Left lung (tissue), 14 donors: ENCODE measurements around the gene COX6B1. TPM values are rescaled to one million over a fixed set of nuclear protein-coding genes. Genes with fewer than 3 reads are reported as not detected.
"Not testable (repeated sequence)": the region's sequence is repeated elsewhere in the genome, so short reads cannot be mapped to it uniquely, and the experiment has no call there.

ENCODE experiments used
- ATAC-seq: fragments of 200-7000 bp; cut with Tn5 transposase; one replicate; pipeline ENCODE4 v1.9.1; 2020; ENCODE audit warnings: moderate library complexity
- DNase-seq, 4 donors: peaks; one replicate each; pipeline ENCODE4 v3.0.0-alpha.2; 2013 to 2020
- H3K27ac ChIP-seq, 2 donors: fragments of 200-600 bp; sonication (generic) in 1 of 2; one replicate each; pipeline versions ENCODE4 v1.5.0 to v1.8.0; 2020 to 2021
- H3K27me3 ChIP-seq, 2 donors: fragments of 200-600 bp; sonication (generic) in 1 of 2; one replicate each; pipeline versions ENCODE4 v1.5.0 to v1.8.0; 2020 to 2021
- H3K36me3 ChIP-seq, 2 donors: fragments of 200-600 bp; sonication (generic) in 1 of 2; one replicate each; pipeline versions ENCODE4 v1.5.0 to v1.8.0; 2020 to 2021
- H3K4me1 ChIP-seq, 2 donors: fragments of 200-600 bp; one replicate each; pipeline ENCODE4 v1.8.0; 2021
- H3K4me3 ChIP-seq, 2 donors: fragments of 200-600 bp; sonication (generic) in 1 of 2; one replicate each; pipeline versions ENCODE4 v1.5.0 to v1.8.0; 2020 to 2021; ENCODE audit warnings: mild to moderate bottlenecking in 1 of 2
- H3K9me3 ChIP-seq, 2 donors: fragments of 200-600 bp; sonication (generic) in 1 of 2; one replicate each; pipeline versions ENCODE4 v1.5.0 to v1.8.0; 2020 to 2021
- intact Hi-C, 2 donors: fragments of 100-400 bp; cut with DNase I; formaldehyde crosslinking; loops; one replicate each; pipeline versions ENCODE4 v1.11.2 to v1.14.2; 2022
- long read RNA-seq, 12 donors: library from polyadenylated mRNA in 2 of 12; unstranded in 2 of 12; transcript quantifications; one replicate each; pipeline ENCODE4 v2.0.0 and lab custom pipeline, GENCODE V29; 2019 to 2026
- polyA plus RNA-seq, 6 donors: library from polyadenylated mRNA; unstranded; fragments of 120-200 nt; gene quantifications; one replicate each; pipeline ENCODE4 v1.2.1, GENCODE V29; 2013; ENCODE audit not compliant: insufficient read length in 6 of 6
- total RNA-seq, 2 donors: library from RNA; stranded (reverse); fragmentation: NEBNext Ultra II Directional; extraction: Animal tissue kit (Norgen Biotek cat#: 25700); gene quantifications; one replicate each; pipeline ENCODE4 v1.2.1, GENCODE V29; 2021
- TF ChIP-seq, protein P1 (sequence below), 2 donors: fragments of 200-600 bp; sonication (generic) in 1 of 2; IDR thresholded peaks; one replicate each; pipeline versions ENCODE4 v1.5.0 to v1.8.0; 2021; ENCODE audit warnings: antibody characterized with exemption in 2 of 2
- donor health status: DM: no; HTN: yes; CAD: no.
- donor health status: DM: no; HTN: no; CAD: no.

The COX6B1 gene, protein sequence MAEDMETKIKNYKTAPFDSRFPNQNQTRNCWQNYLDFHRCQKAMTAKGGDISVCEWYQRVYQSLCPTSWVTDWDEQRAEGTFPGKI
- total RNA-seq (100 to 1,000 TPM; 291 to 295 TPM), polyA plus RNA-seq (100 to 1,000 TPM; 199 to 261 (median 234) TPM)
- long read RNA-seq, donor 1, transcript COX6B1-201 (4 exons, 667 nt), result major isoform, 494 of 561 reads
- long read RNA-seq, donor 1, partial matches to known transcripts, result 55 of 561 reads
- long read RNA-seq, donor 1, other reads (novel, unspliced or antisense), result 12 of 561 reads
- long read RNA-seq, donor 2, transcript COX6B1-201 (4 exons, 667 nt), result major isoform, 277 of 357 reads
- long read RNA-seq, donor 2, partial matches to known transcripts, result 80 of 357 reads
- long read RNA-seq, donor 2, other reads (novel, unspliced or antisense), result 0 of 357 reads
- long read RNA-seq, donor 3, transcript COX6B1-201 (4 exons, 667 nt), result major isoform, 333 of 395 reads
- long read RNA-seq, donor 3, partial matches to known transcripts, result 49 of 395 reads
- long read RNA-seq, donor 3, other reads (novel, unspliced or antisense), result 11 of 395 reads
- long read RNA-seq, donor 4, transcript COX6B1-201 (4 exons, 667 nt), result major isoform, 314 of 325 reads
- long read RNA-seq, donor 4, partial matches to known transcripts, result 2 of 325 reads
- long read RNA-seq, donor 4, other reads (novel, unspliced or antisense), result 9 of 325 reads
- long read RNA-seq, donor 5, transcript COX6B1-201 (4 exons, 667 nt), result major isoform, 367 of 436 reads
- long read RNA-seq, donor 5, partial matches to known transcripts, result 63 of 436 reads
- long read RNA-seq, donor 5, other reads (novel, unspliced or antisense), result 6 of 436 reads
- long read RNA-seq, donor 6, transcript COX6B1-201 (4 exons, 667 nt), result major isoform, 461 of 543 reads
- long read RNA-seq, donor 6, partial matches to known transcripts, result 65 of 543 reads
- long read RNA-seq, donor 6, other reads (novel, unspliced or antisense), result 17 of 543 reads
- long read RNA-seq, donor 7, transcript COX6B1-201 (4 exons, 667 nt), result major isoform, 200 of 240 reads
- long read RNA-seq, donor 7, partial matches to known transcripts, result 40 of 240 reads
- long read RNA-seq, donor 7, other reads (novel, unspliced or antisense), result 0 of 240 reads
- long read RNA-seq, donor 8, transcript COX6B1-201 (4 exons, 667 nt), result major isoform, 221 of 241 reads
- long read RNA-seq, donor 8, partial matches to known transcripts, result 20 of 241 reads
- long read RNA-seq, donor 8, other reads (novel, unspliced or antisense), result 0 of 241 reads
- long read RNA-seq, donor 9, partial matches to known transcripts, result 0 of 3 reads
- long read RNA-seq, donor 9, other reads (novel, unspliced or antisense), result 0 of 3 reads
- long read RNA-seq, donor 10, transcript COX6B1-201 (4 exons, 667 nt), result major isoform, 264 of 266 reads
- long read RNA-seq, donor 10, partial matches to known transcripts, result 1 of 266 reads
- long read RNA-seq, donor 10, other reads (novel, unspliced or antisense), result 1 of 266 reads
- long read RNA-seq, donor 11, result 0 reads
- long read RNA-seq, donor 12, transcript COX6B1-201 (4 exons, 667 nt), result major isoform, 249 of 278 reads
- long read RNA-seq, donor 12, partial matches to known transcripts, result 22 of 278 reads
- long read RNA-seq, donor 12, other reads (novel, unspliced or antisense), result 7 of 278 reads

GRCh38 chr19:35648017-35648961 is at the start of gene COX6B1:
COX6B1 (plus strand) TSS chr19:35648323; CDS start chr19:35651244, 2,921 bp downstream.
- peak; percentile 88 to 96 (median 94) for DNase-seq
- Histone ChIP-seq H3K27ac (peak within 1 kb of the TSS; percentile 65 to 84), H3K9me3 (no peaks in the 10 kb centered on the region), H3K36me3 (peaks cover 0 to 27% of the 10 kb centered on the region in 2 donors), H3K4me3 (peak within 1 kb of the TSS; percentile 75 to 94), H3K27me3 (no peaks in the 10 kb centered on the region), H3K4me1 (peaks cover 9 to 43% of the 10 kb centered on the region in 2 donors)
- intact Hi-C loops, result no loop called here
- ATAC-seq, result peak; percentile 72
- TF ChIP-seq, protein P1, sequence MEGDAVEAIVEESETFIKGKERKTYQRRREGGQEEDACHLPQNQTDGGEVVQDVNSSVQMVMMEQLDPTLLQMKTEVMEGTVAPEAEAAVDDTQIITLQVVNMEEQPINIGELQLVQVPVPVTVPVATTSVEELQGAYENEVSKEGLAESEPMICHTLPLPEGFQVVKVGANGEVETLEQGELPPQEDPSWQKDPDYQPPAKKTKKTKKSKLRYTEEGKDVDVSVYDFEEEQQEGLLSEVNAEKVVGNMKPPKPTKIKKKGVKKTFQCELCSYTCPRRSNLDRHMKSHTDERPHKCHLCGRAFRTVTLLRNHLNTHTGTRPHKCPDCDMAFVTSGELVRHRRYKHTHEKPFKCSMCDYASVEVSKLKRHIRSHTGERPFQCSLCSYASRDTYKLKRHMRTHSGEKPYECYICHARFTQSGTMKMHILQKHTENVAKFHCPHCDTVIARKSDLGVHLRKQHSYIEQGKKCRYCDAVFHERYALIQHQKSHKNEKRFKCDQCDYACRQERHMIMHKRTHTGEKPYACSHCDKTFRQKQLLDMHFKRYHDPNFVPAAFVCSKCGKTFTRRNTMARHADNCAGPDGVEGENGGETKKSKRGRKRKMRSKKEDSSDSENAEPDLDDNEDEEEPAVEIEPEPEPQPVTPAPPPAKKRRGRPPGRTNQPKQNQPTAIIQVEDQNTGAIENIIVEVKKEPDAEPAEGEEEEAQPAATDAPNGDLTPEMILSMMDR (IDR thresholded peaks at IDR 0.05), result no peak

- TF ChIP-seq, protein P1 (IDR thresholded peaks at IDR 0.05), result no peak
Observed at GRCh38 chr19:35601971-35602370, 46.2 kb upstream of the COX6B1 start.

GRCh38 chr19:35604436-35604835 is 43.7 kb upstream of the COX6B1 start:
- intact Hi-C loops, H3K4me1 ChIP-seq, H3K36me3 ChIP-seq, DNase-seq, H3K27me3 ChIP-seq, ATAC-seq, H3K27ac ChIP-seq, H3K4me3 ChIP-seq: not testable (repeated sequence)
- H3K9me3 ChIP-seq, result peaks cover 0 to 16% of the 10 kb centered on the region in 2 donors

More at GRCh38 chr19:35601971-35602370, 46.2 kb upstream of the COX6B1 start:
- H3K36me3 ChIP-seq, result no peaks in the 10 kb centered on the region
- peaks cover 0 to 3% of the 10 kb centered on the region in 2 donors for H3K9me3 ChIP-seq
- no peak overlapping the region for H3K27ac ChIP-seq
- intact Hi-C loops, result no loop called here
- H3K4me3 ChIP-seq, result no peak overlapping the region
- ATAC-seq, result no peak
- no peak for DNase-seq
- H3K27me3 ChIP-seq, result no peaks in the 10 kb centered on the region
- H3K4me1 ChIP-seq, result no peaks in the 10 kb centered on the region

GRCh38 chr19:35607170-35607569 is 41.0 kb upstream of the COX6B1 start:
- H3K9me3 ChIP-seq, result peaks cover 0 to 16% of the 10 kb centered on the region in 2 donors
- H3K27me3 ChIP-seq, DNase-seq, H3K36me3 ChIP-seq, intact Hi-C loops, ATAC-seq, H3K4me1 ChIP-seq, H3K27ac ChIP-seq, H3K4me3 ChIP-seq: not testable (repeated sequence)

- Histone ChIP-seq H3K4me3 (no peak overlapping the region), H3K27me3 (no peaks in the 10 kb centered on the region), H3K27ac (no peak overlapping the region), H3K9me3 (peaks cover 0 to 16% of the 10 kb centered on the region in 2 donors), H3K4me1 (peaks cover 0 to 5% of the 10 kb centered on the region in 2 donors), H3K36me3 (no peaks in the 10 kb centered on the region)
- ATAC-seq (no peak), DNase-seq (no peak)
- TF ChIP-seq, protein P1 (IDR thresholded peaks at IDR 0.05), result no peak
- intact Hi-C loops, result no loop called here
Observed at GRCh38 chr19:35607661-35608060, 40.5 kb upstream of the COX6B1 start.
